Stimulated activated CD4-positive, alpha-beta T cell treated with anti-CD3 and anti-CD28 coated beads, Interleukin-1b, Interleukin-23, amount 100 ng/mL, for 1 hour (primary cell): Measurements from ENCODE around the gene SYNRG.
"Not testable (repeated sequence)": the region's sequence is repeated elsewhere in the genome, so short reads cannot be mapped to it uniquely, and the experiment has no call there.

Source experiments
- DNase-seq, 2 donors: peaks; one replicate each; pipeline ENCODE4 v3.0.0-alpha.2; 2020; ENCODE audit warnings: low read depth in 2 of 2

The SYNRG gene

DNA sequence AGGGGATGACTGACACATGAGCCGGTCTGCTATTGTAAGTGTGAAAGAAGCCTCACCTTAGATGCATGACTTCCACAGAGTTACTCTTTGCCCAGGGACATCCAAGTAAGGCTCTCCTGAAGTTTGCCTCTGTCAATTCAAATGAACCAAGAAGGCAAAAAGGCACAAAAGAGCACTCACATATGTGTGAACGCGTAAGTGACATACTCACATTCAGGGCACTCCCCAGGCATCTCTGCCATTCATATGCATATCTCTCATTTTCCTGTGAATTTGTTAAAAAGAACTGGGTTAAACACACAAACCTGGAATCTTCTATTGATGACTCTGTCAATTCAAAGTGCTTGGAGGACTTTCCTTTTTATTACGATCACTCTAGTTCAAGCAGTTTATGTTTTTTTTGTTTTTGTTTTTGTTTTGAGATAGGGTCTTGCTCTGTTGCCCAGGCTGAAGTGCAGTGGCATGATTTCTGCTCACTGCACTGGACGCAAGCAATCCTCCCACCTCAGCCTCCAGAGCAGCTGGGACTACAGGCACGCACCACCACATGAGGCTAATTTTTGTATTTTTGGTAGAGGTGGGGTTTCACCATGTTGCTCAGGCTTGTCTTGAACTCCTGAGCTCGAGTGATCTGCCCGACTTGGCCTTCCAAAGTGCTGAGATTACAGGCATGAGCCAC, 70.1 kb downstream of the SYNRG start:
- DNase-seq, result no peak

DNA sequence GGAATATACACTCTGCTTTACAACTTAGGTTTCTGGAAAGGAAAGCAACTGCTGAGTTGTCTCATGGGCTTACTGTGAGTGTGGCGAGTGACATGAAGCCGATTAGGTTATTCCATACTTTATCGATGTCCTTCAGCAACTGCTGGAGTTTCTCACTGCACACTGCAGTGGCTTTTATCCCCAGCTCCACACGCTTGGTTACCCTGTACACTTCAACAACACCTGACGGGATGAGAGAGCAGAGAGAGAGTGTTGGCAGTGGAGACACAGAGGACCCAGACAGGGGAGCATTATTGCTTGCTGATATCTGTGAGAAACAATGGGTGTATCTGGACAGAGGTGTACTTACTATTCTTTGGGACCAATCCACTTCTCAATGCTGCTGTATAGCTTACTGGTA, 73.3 kb downstream of the SYNRG start:
- no peak for DNase-seq

- DNase-seq, result no peak
These were observed 76.5 kb downstream of the SYNRG start for GRCh38 chr17:37532756-37533155.

DNA sequence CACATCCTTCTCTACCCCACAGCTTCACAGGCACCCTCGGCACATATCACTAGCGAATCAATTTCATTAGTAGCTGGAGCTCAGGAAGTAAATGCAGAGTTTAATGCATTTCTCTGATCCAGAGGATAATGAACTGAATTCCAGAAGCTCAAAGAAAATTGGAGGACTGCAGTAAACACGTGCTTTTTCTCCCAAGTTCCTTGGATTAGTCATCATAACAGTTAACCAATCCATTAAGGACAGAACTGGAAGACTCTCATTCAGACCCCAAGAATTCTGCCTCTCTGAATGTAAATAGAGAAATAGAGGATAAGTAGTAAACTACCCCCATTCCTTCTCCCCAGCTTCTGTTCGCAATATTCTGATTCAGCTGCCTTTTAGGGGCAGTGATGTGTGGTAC, 78.8 kb downstream of the SYNRG start:
- DNase-seq, result no peak

DNA sequence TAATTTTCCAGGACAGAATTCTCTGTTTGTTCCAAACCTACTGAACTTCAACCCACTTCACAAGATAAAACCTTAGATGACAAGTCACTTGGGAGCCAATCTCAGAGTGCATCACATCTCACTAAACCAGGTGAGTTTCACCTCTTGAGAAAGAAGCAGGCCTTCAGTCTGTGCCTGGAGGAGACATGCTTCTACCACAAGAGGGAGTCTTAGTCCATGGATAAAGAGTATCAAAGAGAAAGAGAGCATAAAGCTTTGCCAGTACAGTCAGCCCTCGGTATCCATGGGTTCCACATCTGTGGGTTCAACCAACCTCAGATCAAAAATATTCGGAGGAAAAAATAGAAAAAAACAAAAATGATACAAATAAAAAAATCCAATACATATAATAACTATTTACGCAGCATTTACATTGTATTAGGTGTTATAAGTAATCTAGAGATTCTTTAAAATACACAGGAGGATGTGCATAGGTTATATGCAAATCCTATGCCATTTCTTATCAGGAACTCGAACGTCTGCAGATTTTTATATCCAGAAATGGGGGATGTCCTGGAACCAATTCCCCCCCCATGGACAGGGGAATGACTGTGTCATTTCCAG, 81.9 kb downstream of the SYNRG start:
- DNase-seq, result no peak

DNA sequence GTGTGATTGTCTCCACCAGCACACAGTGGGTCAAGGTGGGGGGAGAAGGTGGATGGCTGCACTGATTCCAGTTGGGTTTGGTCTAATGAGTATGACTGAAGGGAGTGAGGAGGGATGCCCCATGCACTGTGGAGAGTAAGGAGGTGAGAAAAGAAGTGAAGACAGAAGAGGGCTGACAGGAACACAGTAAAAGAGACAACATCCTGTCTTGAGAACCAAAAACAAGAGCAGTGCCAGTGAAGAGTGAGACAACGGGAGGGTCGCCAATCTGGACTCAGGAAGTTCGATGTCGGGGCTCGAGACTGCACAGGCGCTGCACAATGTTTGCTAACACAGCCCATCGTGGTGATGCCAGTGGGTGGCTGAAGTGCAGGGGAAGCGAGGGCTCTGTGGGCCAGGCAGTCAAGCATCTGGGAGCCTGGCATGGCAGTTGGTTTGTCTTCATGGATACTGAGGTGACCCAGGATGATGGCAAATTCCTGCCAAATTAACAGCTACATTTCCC, 85.5 kb downstream of the SYNRG start:
- no peak for DNase-seq

- DNase-seq, result no peak
These were observed 87.4 kb downstream of the SYNRG start for GRCh38 chr17:37521821-37522220.

DNA sequence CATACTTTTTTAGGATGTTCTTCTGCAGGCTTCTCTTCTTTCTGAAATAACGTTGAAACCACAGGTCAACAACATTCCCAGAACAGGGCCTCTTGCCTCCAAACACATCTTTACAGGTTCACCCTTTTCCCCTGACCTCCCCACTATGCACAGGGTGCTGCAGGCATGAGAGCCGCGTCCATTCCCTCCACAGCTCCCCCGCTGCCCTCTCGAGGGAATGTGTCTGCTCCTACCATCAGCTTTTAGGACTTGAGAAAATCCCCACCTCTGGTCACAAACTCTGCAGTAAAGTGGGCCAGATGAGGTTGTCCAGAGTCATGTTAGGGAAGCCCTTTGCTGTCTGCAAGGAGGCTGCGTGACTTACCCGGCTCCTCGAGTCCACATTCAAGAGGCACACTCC, 89.0 kb downstream of the SYNRG start:
- DNase-seq, result no peak

GRCh38 chr17:37519251-37519985, 89.8 kb downstream of the SYNRG start:
- DNase-seq, result no peak

DNA sequence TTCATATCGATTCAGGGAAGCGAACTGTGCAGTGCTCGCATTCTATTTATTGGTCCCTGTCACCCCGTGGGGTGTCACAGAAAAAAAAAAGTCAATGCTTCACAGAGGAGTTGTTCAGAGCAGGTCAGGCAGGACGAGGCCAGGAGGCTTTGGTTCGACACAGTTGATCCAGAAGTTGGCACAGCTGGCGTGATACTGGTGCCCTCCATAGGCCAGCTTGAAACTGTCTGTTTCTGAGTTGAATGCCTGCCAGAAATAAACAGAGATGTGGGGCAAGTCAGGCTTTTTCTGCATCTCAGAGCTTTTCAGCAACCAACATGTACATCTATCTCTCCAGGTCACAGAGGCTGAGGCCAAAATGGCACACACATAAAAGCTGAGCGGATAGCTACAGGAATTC, 90.4 kb downstream of the SYNRG start:
- no peak for DNase-seq

DNA sequence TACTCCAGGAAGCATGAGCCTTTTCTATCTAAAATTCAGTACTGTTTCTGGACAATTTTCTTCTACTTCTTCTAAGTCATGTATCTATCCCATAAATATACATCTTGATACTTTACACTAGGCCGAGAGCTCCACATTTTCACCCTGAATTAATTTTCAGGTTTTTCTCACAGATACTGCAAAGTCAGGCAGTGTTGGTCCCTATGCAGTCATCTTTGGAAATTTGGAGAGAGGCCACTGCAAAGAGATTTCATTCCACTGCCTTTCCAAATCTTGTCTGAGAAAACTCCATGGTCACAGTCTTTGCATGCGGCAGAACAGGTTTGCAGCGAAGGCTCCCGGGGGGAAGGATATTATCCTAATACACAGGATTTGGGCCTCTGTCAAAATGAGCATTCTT, 91.3 kb downstream of the SYNRG start:
- DNase-seq, result no peak

- DNase-seq, result no peak
These were observed 93.1 kb downstream of the SYNRG start for GRCh38 chr17:37516127-37516571.

DNA sequence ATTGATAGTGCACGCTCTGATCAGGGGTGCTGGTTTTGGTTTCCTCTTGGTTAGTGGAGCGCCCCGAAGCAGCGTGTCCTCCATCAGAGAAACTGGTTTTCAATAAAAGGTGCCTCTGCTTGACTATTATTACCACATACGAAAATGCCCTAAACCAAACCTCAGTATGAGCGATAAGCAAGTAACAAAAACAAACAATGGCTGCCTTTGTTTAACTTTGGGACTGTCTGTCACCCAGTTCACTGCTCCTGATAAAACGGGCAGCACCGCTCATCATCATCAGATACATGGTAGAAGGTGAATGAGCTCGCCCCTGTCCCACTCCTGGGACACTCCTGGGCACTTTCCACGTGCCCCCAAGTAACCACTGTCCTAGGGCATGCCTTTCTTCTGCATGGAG, 95.5 kb downstream of the SYNRG start:
- no peak for DNase-seq

GRCh38 chr17:37512442-37513068, 96.7 kb downstream of the SYNRG start:
- DNase-seq, result no peak

- not testable (repeated sequence) for DNase-seq
These were observed 97.6 kb downstream of the SYNRG start for GRCh38 chr17:37511642-37512041.

DNA sequence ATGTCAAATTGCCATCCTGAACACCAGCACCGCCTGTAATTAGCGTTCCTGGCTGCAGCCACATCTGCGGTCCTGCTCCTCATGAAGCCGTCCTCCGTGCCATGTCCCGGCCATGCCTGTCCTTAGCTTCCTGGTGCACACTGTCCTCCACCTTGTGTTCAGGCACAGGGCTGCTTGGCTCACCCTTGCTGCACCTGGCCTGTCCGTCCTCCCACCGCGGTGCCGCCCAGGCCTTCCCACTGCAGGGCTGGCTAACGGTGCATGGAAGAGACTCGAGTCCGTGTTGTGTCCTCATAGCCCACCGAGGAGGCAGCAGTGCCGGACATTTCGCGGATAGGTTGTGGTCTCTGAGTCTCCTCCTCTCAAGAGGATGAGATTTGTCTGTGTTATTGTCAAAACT, 99.2 kb downstream of the SYNRG start:
- DNase-seq, result no peak

DNA sequence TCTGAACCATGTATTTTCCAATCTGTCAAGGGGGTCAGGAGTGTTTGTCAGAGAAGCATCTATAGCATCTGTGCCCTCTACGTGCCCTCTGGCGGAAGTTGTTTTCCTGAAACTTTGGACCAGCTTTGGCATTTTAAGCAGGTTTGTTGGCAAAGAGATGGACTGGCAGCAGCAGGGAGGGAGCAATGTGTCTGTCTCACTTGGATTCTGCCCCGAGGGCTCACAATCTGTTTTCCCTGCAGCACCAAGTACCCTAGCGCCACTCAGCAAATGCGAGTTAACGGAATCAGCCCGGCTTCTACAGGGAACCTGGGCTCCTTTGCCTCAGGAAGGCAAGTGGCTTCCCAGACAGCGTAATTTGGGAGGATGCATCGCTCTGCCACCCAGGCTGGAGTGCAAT, 102.1 kb downstream of the SYNRG start:
- no peak for DNase-seq

GRCh38 chr17:37506678-37507077, 102.5 kb downstream of the SYNRG start:
- no peak for DNase-seq

DNA sequence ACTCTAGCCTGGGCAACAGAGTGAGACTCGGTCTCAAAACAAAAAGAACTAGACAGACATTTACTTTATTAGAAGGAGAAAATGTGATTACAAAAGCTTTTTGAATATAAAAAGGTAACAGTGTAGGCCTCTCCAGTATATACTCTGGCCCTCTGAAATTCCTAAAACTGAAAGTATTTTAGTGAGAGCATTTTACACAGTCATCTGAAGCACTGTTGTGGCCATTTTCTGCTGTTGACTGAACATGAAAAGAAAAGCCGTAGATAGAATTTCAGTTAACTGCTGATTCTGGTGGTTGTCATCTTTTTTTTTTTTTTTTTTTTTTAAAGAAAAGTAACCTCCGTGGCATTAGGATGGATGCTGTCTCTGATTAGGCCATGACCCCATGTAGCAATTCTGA, 103.9 kb downstream of the SYNRG start:
- no peak for DNase-seq

DNA sequence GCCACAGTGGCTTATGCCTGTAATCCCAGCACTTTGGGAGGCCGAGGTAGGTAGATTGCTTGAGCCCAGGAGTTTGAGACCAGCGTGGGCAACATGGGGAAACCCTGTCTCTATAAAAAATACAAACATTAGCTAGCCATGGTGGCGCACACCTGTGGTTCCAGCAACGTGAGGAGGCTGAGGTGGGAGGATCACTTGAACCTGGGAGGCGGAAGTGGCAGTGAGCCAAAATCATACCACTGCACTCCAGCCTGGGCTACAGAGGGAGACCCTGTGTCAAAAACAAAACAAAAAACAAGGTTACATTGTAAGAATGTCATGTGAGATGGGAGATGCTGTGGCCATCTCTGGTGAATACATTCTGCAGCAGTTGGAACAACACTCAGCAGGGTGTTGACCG, 106.1 kb downstream of the SYNRG start:
- no peak for DNase-seq

DNA sequence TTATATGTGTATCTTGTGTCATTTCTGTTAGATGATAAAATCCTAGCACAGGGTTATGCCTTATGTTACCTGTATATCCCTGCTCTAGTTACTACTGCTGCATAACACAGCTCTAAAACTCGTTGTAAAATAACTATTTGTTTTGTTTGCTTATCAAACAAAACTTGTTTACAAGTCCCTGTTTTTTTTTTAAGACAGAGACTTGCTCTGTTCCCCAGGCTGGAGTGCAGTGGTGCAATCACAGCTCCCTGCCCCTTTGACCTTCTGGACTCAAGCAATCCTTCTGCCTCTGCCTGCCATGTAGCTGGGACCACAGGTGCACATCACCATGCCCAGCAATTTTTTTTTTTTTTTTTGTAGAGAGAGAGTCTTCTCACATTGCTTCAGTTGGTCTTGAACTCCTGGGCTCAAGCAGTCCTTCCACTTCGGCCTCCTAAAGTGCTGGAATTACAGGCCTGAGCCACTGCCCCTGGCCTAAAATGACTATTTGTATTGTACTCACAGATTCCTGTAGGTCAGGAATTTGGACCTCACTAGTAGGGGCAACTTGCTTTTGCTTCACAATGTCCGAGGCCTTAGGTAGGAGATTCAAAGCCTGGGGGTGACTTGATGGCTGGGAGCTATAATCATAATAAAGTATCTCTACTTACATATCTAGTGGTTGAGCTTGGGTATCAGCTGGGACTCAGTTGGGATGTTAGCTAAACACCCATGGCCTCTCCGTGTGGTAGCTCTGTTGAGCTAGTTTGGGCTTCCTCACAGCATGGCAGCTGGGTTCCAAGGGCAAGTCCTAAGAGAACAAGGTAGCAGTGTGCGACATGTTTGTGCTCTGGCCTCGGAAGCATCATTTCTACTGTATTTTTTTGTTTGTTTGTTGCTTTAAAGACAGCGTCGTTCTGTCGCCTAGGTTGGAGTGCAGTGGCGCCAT, 106.9 kb downstream of the SYNRG start:
- no peak for DNase-seq
